ENCODE data around the gene DLG2. TPM values are rescaled to one million over a fixed set of nuclear protein-coding genes. Genes with fewer than 3 reads are reported as not detected.

The DLG2 gene
- total RNA-seq, 1 experiment from 2014 or later, result 1.8 TPM

GRCh38 chr11:84503503-84503902, 1123.6 kb downstream of the DLG2 start:
- no peak for DNase-seq
- H3K36me3 ChIP-seq (replicated peaks; ENCODE audit: control insufficient read depth, insufficient read depth, low read length), result no peaks in the 10 kb centered on the region

DNA sequence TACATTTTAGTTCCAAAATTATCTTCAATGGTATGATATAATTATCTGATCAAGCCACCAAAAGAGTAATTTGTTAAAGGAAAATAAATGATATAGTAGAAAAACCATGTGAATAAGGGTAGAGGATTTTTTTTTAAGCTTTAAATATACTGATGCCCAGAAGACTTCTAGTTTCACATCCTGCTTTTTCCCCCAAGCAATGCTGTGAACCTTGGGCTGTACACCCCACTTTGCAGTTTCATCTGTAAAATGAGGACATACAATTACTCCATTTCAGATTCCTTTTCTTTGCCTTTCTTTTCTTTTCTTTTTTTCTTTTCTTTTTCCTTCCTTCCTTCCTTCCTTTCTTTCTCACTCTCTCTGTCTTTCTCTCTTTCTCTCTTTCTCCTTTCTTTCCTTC, 1125.4 kb downstream of the DLG2 start:
- no peaks in the 10 kb centered on the region for H3K36me3 ChIP-seq (replicated peaks; ENCODE audit: control insufficient read depth, insufficient read depth, low read length)
- no peaks in the 10 kb centered on the region for H3K27me3 ChIP-seq (ENCODE audit: control insufficient read depth, insufficient read depth, low read length)
- no peak for DNase-seq
- no peak overlapping the region for H3K4me3 ChIP-seq (ENCODE audit: insufficient read depth, low read depth, low read length)

More at GRCh38 chr11:84503503-84503902, 1123.6 kb downstream of the DLG2 start:
- no peaks in the 10 kb centered on the region for H3K27me3 ChIP-seq (ENCODE audit: control insufficient read depth, insufficient read depth, low read length)
- no peak overlapping the region for H3K4me3 ChIP-seq (ENCODE audit: insufficient read depth, low read depth, low read length)

- H3K27me3 ChIP-seq (ENCODE audit: control insufficient read depth, insufficient read depth, low read length), result no peaks in the 10 kb centered on the region
- no peak overlapping the region for H3K4me3 ChIP-seq (ENCODE audit: insufficient read depth, low read depth, low read length)
- no peaks in the 10 kb centered on the region for H3K36me3 ChIP-seq (replicated peaks; ENCODE audit: control insufficient read depth, insufficient read depth, low read length)
- DNase-seq, result no peak
Measured at GRCh38 chr11:84497981-84498411, 1129.1 kb downstream of the DLG2 start.

DNA sequence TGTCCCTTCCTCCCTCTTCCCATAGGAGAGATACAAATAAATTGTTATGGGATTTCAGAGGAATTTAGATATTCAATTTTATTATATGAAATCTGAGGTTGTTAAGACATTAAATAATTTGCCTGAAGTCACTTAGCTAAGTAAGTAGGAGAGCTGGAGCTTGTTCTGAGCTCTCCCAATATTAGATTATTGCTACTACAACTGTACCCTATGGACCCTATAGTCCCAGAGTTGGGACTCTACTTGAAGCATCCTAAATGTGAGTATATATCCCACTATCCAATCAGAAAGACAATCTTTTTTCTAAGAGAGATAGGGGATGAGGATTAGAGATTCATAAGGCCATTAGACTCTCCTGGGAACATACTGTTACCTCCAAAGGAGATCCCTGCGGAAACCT, 1130.0 kb downstream of the DLG2 start:
- no peaks in the 10 kb centered on the region for H3K36me3 ChIP-seq (replicated peaks; ENCODE audit: control insufficient read depth, insufficient read depth, low read length)
- DNase-seq, result no peak
- H3K27me3 ChIP-seq (ENCODE audit: control insufficient read depth, insufficient read depth, low read length), result no peaks in the 10 kb centered on the region
- H3K4me3 ChIP-seq (ENCODE audit: insufficient read depth, low read depth, low read length), result no peak overlapping the region

DNA sequence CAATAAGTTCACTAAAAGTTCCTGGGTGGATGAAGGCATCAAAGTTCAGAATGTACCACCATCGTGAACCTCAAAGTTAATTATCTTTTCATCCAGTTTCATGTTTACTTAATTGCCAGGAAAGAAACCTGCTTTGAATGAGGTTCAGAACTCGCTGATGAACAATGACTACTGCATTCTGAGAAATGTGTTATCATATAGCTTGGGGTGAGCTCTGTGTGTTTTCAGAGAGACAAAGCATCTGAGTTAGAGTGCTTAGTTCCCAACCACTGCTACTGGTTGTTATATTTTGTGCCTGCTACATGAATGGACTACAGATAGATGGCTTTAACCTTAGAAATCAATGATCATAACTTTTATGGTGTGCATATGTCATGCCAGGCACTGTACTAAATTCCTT, 1131.0 kb downstream of the DLG2 start:
- H3K4me3 ChIP-seq (ENCODE audit: insufficient read depth, low read depth, low read length), result no peak overlapping the region
- H3K27me3 ChIP-seq (ENCODE audit: control insufficient read depth, insufficient read depth, low read length), result no peaks in the 10 kb centered on the region
- DNase-seq, result no peak

GRCh38 chr11:84480131-84480530, 1147.0 kb downstream of the DLG2 start:
- no peak overlapping the region for H3K4me3 ChIP-seq (ENCODE audit: insufficient read depth, low read depth, low read length)
- H3K27me3 ChIP-seq (ENCODE audit: control insufficient read depth, insufficient read depth, low read length), result no peaks in the 10 kb centered on the region
- no peak for DNase-seq
- no peaks in the 10 kb centered on the region for H3K36me3 ChIP-seq (replicated peaks; ENCODE audit: control insufficient read depth, insufficient read depth, low read length)

More for the DNA sequence above, 1131.0 kb downstream of the DLG2 start:
- H3K36me3 ChIP-seq (replicated peaks; ENCODE audit: control insufficient read depth, insufficient read depth, low read length), result no peaks in the 10 kb centered on the region

DNA sequence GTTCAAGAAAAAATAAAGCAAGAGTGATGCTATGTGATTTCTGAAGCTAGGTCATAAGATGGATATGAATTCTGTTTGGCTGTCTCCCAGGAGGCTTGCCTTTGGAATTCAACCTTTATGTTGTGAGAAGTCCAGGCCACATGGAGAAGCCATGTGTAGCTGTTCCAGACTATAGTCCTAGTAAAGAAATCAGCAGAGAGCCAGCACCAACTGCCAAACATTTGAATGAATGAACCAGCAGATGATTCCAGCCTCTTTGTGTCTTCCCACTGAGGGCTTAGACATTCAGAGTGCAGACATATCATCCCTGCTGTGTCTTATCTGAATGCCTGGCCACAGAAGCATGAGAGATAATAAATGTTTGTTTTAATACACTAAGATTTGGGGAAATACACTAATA, 1150.6 kb downstream of the DLG2 start:
- H3K4me3 ChIP-seq (ENCODE audit: insufficient read depth, low read depth, low read length), result no peak overlapping the region
- no peaks in the 10 kb centered on the region for H3K27me3 ChIP-seq (ENCODE audit: control insufficient read depth, insufficient read depth, low read length)
- no peak for DNase-seq
- H3K36me3 ChIP-seq (replicated peaks; ENCODE audit: control insufficient read depth, insufficient read depth, low read length), result no peaks in the 10 kb centered on the region

GRCh38 chr11:84471501-84471900, 1155.6 kb downstream of the DLG2 start:
- Histone ChIP-seq H3K4me3 (ENCODE audit: insufficient read depth, low read depth, low read length) (no peak overlapping the region), H3K36me3 (replicated peaks; ENCODE audit: control insufficient read depth, insufficient read depth, low read length) (no peaks in the 10 kb centered on the region), H3K27me3 (ENCODE audit: control insufficient read depth, insufficient read depth, low read length) (no peaks in the 10 kb centered on the region)
- DNase-seq, result peak; percentile 2

DNA sequence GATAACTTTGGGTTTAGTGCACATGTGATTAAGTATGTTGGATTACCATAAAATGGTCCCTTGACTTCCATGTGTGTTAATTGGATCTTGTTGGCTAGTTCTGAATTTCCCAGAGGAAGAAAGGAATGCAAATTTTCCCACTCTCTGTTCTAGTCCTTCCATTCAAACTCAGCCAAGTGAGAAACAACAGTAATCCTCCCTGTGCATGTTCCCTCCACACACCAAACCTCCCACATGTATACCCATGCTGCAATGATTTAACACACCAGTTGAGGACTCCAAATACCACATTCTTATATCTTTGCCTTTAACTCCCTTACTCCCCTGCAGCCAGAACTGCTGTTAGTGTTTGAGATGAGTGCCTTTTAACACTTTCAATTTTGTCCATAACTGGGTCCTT, 1158.9 kb downstream of the DLG2 start:
- no peak for DNase-seq
- Histone ChIP-seq H3K4me3 (ENCODE audit: insufficient read depth, low read depth, low read length) (no peak overlapping the region), H3K36me3 (replicated peaks; ENCODE audit: control insufficient read depth, insufficient read depth, low read length) (no peaks in the 10 kb centered on the region), H3K27me3 (ENCODE audit: control insufficient read depth, insufficient read depth, low read length) (no peaks in the 10 kb centered on the region)

- no peak overlapping the region for H3K4me3 ChIP-seq (ENCODE audit: insufficient read depth, low read depth, low read length)
- no peak for DNase-seq
- H3K27me3 ChIP-seq (ENCODE audit: control insufficient read depth, insufficient read depth, low read length), result no peaks in the 10 kb centered on the region
- no peaks in the 10 kb centered on the region for H3K36me3 ChIP-seq (replicated peaks; ENCODE audit: control insufficient read depth, insufficient read depth, low read length)
Measured at GRCh38 chr11:84465040-84465439, 1162.1 kb downstream of the DLG2 start.

DNA sequence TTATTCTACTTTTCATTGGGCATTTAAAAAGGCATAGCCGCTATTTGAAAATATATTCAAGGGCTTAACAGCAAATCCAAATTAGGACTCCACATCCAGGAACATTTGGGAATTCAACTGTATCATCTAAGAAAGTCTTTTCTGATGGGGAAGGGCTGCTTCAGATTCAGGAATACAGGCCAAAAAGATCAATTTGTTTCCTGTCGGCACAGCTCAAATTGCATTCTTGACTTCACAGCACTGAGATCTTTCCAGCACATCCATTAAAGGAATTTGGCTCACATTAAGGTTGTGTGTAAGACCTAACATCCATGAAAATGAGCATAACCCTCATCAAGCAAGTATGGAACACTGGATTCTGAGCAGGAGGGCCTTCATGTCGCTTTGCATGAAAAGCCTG, 1171.5 kb downstream of the DLG2 start:
- Histone ChIP-seq H3K36me3 (replicated peaks; ENCODE audit: control insufficient read depth, insufficient read depth, low read length) (no peaks in the 10 kb centered on the region), H3K4me3 (ENCODE audit: insufficient read depth, low read depth, low read length) (no peak overlapping the region), H3K27me3 (ENCODE audit: control insufficient read depth, insufficient read depth, low read length) (no peaks in the 10 kb centered on the region)
- DNase-seq, result no peak

- DNase-seq, result no peak
- H3K4me3 ChIP-seq (ENCODE audit: insufficient read depth, low read depth, low read length), result no peak overlapping the region
- no peaks in the 10 kb centered on the region for H3K36me3 ChIP-seq (replicated peaks; ENCODE audit: control insufficient read depth, insufficient read depth, low read length)
- H3K27me3 ChIP-seq (ENCODE audit: control insufficient read depth, insufficient read depth, low read length), result no peaks in the 10 kb centered on the region
Measured at GRCh38 chr11:84452211-84452610, 1174.9 kb downstream of the DLG2 start.

DNA sequence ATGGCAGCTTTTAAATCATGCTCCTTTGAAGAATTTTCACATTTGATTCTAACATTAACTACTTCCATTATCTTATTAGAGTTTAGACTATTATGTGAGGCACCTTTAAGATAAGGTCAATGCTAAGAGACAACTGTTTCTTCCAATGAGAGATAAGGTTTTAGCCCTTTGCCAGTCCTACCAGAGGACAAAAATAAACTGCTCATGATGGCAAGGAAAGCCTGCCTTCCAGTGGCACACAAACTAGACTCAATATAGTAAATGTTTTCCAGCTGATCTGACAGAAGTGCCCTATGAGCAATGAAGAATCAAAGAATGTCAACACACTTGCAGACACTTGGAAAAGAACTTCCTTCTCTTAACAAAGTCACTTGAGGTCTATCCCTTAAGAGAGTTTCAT, 1188.6 kb downstream of the DLG2 start:
- no peak overlapping the region for H3K4me3 ChIP-seq (ENCODE audit: insufficient read depth, low read depth, low read length)
- no peaks in the 10 kb centered on the region for H3K36me3 ChIP-seq (replicated peaks; ENCODE audit: control insufficient read depth, insufficient read depth, low read length)
- no peak for DNase-seq
- H3K27me3 ChIP-seq (ENCODE audit: control insufficient read depth, insufficient read depth, low read length), result no peaks in the 10 kb centered on the region

GRCh38 chr11:84437071-84437980, 1189.8 kb downstream of the DLG2 start:
- peak; percentile 46 for DNase-seq
- Histone ChIP-seq H3K27me3 (ENCODE audit: control insufficient read depth, insufficient read depth, low read length) (no peaks in the 10 kb centered on the region), H3K4me3 (ENCODE audit: insufficient read depth, low read depth, low read length) (peak overlapping the region; percentile 13), H3K36me3 (replicated peaks; ENCODE audit: control insufficient read depth, insufficient read depth, low read length) (no peaks in the 10 kb centered on the region)

DNA sequence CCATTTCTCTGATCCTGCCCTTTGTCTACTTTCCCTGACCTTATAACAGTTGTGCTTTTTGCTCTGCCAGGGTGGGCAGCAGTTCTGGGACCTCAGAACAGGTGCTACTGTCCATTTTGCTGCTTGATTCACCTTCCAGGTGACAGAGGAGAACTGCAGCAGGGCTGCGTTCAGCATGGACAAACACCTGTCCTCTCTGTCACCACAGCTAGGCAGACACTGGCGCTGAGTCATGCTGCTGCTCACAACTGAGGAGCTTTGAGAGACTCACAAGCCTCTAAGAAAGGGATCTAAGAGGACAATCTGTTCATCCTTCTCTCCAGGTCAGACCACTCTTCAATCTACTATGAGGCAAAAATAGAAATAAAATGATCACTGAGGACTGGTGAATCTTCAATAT, 1196.5 kb downstream of the DLG2 start:
- no peak overlapping the region for H3K4me3 ChIP-seq (ENCODE audit: insufficient read depth, low read depth, low read length)
- no peak for DNase-seq
- no peaks in the 10 kb centered on the region for H3K27me3 ChIP-seq (ENCODE audit: control insufficient read depth, insufficient read depth, low read length)
- no peaks in the 10 kb centered on the region for H3K36me3 ChIP-seq (replicated peaks; ENCODE audit: control insufficient read depth, insufficient read depth, low read length)

Measured in H7 (cell line).